Esophagus squamous epithelium (tissue), 5 donors: ENCODE measurements around the gene DHODH. TPM values are rescaled to one million over a fixed set of nuclear protein-coding genes. Genes with fewer than 3 reads are reported as not detected.

Experiments
- DNase-seq: peaks from one replicate; lab custom pipeline; 2025; lab: John Stamatoyannopoulos, UW
- H3K27ac ChIP-seq, 4 donors: fragments of 200-600 bp; sonication (generic); one replicate each; pipeline ENCODE4 v1.5.1; 2016 to 2019; ENCODE audit warnings: mild to moderate bottlenecking in 1 of 4
- H3K27me3 ChIP-seq, 4 donors: fragments of 200-600 bp; sonication (generic); 1 replicate in 3 of 4; 2 replicates in 1 of 4; pipeline versions ENCODE4 v1.5.1 to v1.6.0; 2017 to 2021; ENCODE audit warnings: antibody characterized with exemption in 1 of 4
- H3K36me3 ChIP-seq, 3 donors: fragments of 200-600 bp; sonication (generic); one replicate each; pipeline ENCODE4 v1.5.1; 2016 to 2019
- H3K4me1 ChIP-seq, 3 donors: fragments of 200-600 bp; sonication (generic); one replicate each; pipeline ENCODE4 v1.5.1; 2017 to 2019
- H3K4me3 ChIP-seq, 4 donors: fragments of 200-600 bp; sonication (generic); 1 replicate in 3 of 4; 2 replicates in 1 of 4; pipeline ENCODE4 v1.5.1; 2016 to 2019; ENCODE audit warnings: mild to moderate bottlenecking in 2 of 4, moderate library complexity in 1 of 4
- H3K9me3 ChIP-seq, 3 donors: fragments of 200-600 bp; sonication (generic); one replicate each; pipeline ENCODE4 v1.5.1; 2016 to 2019
- CTCF ChIP-seq, 6 experiments: fragments of 450-650 bp in 4 of 6; fragments of 200-600 bp in 2 of 6; sonication (generic) in 2 of 6; IDR thresholded peaks; one replicate each; pipeline ENCODE4 v1.5.1; 2016 to 2019; ENCODE audit warnings: antibody characterized with exemption in 6 of 6, mild to moderate bottlenecking in 4 of 6, moderate library complexity in 4 of 6
- POLR2A ChIP-seq, 4 donors: fragments of 450-650 bp; IDR thresholded peaks; one replicate each; pipeline ENCODE4 v1.6.1; 2017; ENCODE audit warnings: antibody characterized with exemption in 4 of 4, mild to moderate bottlenecking in 4 of 4, moderate library complexity in 3 of 4
- WGBS, 2 donors: methylation state at CpG; one replicate each; pipeline ENCODE4 v1.1.5; 2018; 5-methylcytosine and 5-hydroxymethylcytosine counted together
- intact Hi-C: fragments of 100-400 bp; cut with DNase I; formaldehyde crosslinking; loops from one replicate; pipeline ENCODE4 v1.15.0; 2022
- total RNA-seq, 4 donors: library from RNA; depleted of rRNA; stranded (reverse); fragments of >200 nt; gene quantifications; one replicate each; pipeline ENCODE4 v1.1.0, GENCODE V29; 2016
- donor health status: DM: yes; HTN: yes; CAD: no.

Gene DHODH
- total RNA-seq, 4 donors from 2014 or later, result 4.3 to 9.0 (median 7.9) TPM

GRCh38 chr16:72043058-72043457 is 34.5 kb downstream of the DHODH start:
- Histone ChIP-seq H3K36me3 (peaks cover 0 to 34% (median 0%) of the 10 kb centered on the region in 3 donors), H3K27ac (no peak overlapping the region), H3K4me3 (no peak overlapping the region), H3K27me3 (no peaks in the 10 kb centered on the region), H3K4me1 (no peaks in the 10 kb centered on the region), H3K9me3 (no peaks in the 10 kb centered on the region)
- intact Hi-C loops, result no loop called here
- WGBS, 2 donors, result 63 to 67% methylated on average over 3 of the region's 3 CpGs
- no peak for DNase-seq
- TF ChIP-seq CTCF (IDR thresholded peaks at IDR 0.05), result no peak
- no peak for TF ChIP-seq POLR2A (IDR thresholded peaks at IDR 0.05)

- no peak for DNase-seq
- 100% methylated on average over 1 of the region's 1 CpG for WGBS, 2 donors
- intact Hi-C loops, result no loop called here
- TF ChIP-seq POLR2A (IDR thresholded peaks at IDR 0.05) (no peak), CTCF (IDR thresholded peaks at IDR 0.05) (no peak)
- Histone ChIP-seq H3K9me3 (no peaks in the 10 kb centered on the region), H3K27me3 (no peaks in the 10 kb centered on the region), H3K36me3 (peaks cover 0 to 30% (median 0%) of the 10 kb centered on the region in 3 donors), H3K4me1 (no peaks in the 10 kb centered on the region), H3K4me3 (no peak overlapping the region), H3K27ac (no peak overlapping the region)
Measured at GRCh38 chr16:72043539-72043938, 35.0 kb downstream of the DHODH start.

- Histone ChIP-seq H3K4me1 (no peaks in the 10 kb centered on the region), H3K27me3 (no peaks in the 10 kb centered on the region), H3K9me3 (no peaks in the 10 kb centered on the region), H3K36me3 (peaks cover 0 to 30% (median 0%) of the 10 kb centered on the region in 3 donors), H3K4me3 (no peak overlapping the region), H3K27ac (no peak overlapping the region)
- no peak for DNase-seq
- 58 to 70% methylated on average over 5 to 6 of the region's 6 CpGs for WGBS, 2 donors
- no peak for TF ChIP-seq POLR2A (IDR thresholded peaks at IDR 0.05)
- no peak for TF ChIP-seq CTCF (IDR thresholded peaks at IDR 0.05)
- intact Hi-C loops, result no loop called here
Measured at GRCh38 chr16:72044296-72044695, 35.8 kb downstream of the DHODH start.

- Histone ChIP-seq H3K36me3 (peaks cover 0 to 30% (median 0%) of the 10 kb centered on the region in 3 donors), H3K9me3 (peaks cover 0 to 4% (median 0%) of the 10 kb centered on the region in 3 donors), H3K4me3 (no peak overlapping the region), H3K4me1 (no peaks in the 10 kb centered on the region), H3K27ac (no peak overlapping the region), H3K27me3 (no peaks in the 10 kb centered on the region)
- DNase-seq, result no peak
- TF ChIP-seq POLR2A (IDR thresholded peaks at IDR 0.05) (no peak), CTCF (IDR thresholded peaks at IDR 0.05) (no peak)
- WGBS, 2 donors, result 67 to 87% methylated on average over 2 of the region's 2 CpGs
- intact Hi-C loops, result no loop called here
Measured at GRCh38 chr16:72044825-72045359, 36.3 kb downstream of the DHODH start.

- no peaks in the 10 kb centered on the region for H3K27me3 ChIP-seq
- no peak overlapping the region for H3K27ac ChIP-seq
- H3K36me3 ChIP-seq, result peaks cover 0 to 3% (median 0%) of the 10 kb centered on the region in 3 donors
- intact Hi-C loops, result no loop called here
- H3K4me3 ChIP-seq, result no peak overlapping the region
- TF ChIP-seq CTCF (IDR thresholded peaks at IDR 0.05), result no peak
- no peak for TF ChIP-seq POLR2A (IDR thresholded peaks at IDR 0.05)
- H3K4me1 ChIP-seq, result no peaks in the 10 kb centered on the region
- DNase-seq, result no peak
- H3K9me3 ChIP-seq, result peaks cover 0 to 6% (median 0%) of the 10 kb centered on the region in 3 donors
Measured at GRCh38 chr16:72049110-72049509, 40.6 kb downstream of the DHODH start.
